GM18498 (cell line): ENCODE data around the gene ARHGAP15.

ENCODE experiments used
- ATAC-seq: cut with Tn5 transposase; IDR thresholded peaks from one replicate; pipeline ENCODE4 v1.9.1; 2021; ENCODE audit warnings: mild to moderate bottlenecking, moderate library complexity; ENCODE audit not compliant: unreplicated experiment

Gene ARHGAP15

DNA sequence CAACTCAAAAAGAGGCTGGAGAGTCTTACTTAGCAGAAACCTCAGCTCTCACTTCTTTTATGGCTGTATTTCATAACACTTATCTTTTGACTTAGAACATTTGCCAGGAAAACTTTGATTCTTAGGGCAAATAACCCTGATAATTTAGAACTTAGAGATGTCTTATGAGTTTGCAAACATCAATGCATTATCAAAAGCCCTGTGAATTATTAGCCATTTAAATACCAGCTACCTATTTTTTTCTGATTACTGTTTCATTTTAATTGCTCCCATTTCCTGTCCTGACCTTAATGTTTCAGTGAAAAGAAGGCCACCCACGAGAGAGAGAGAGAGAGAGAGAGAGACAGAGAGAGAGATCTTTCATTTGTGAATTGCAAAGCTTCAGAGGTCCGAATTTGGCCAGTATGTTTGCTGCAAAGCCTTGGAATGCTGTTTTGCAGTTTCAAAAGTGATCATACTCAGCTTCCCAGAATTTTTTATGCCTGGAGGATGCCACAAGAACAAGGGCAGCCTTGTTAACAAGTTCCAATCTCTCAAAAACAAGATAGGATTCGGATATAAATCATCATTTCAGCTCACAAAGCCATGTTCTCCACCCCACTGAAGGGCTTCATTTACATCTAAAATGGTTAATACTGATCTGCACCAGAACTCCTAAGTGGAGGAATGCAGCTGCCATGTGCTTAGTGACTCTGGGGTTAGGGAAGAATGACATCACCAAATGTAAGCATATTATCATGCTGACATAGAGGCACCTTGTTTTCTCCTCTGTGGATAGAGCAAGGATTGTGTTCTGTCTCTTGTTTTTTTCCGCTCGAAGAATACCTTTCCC lies 478.2 kb downstream of the ARHGAP15 start:
- no peak for ATAC-seq

GRCh38 chr2:143608063-143608423 lies 478.8 kb downstream of the ARHGAP15 start:
- ATAC-seq: no peak

GRCh38 chr2:143608758-143609157 lies 479.5 kb downstream of the ARHGAP15 start:
- no peak for ATAC-seq

- ATAC-seq: no peak
Measured at GRCh38 chr2:143611336-143611735, 482.1 kb downstream of the ARHGAP15 start.

DNA sequence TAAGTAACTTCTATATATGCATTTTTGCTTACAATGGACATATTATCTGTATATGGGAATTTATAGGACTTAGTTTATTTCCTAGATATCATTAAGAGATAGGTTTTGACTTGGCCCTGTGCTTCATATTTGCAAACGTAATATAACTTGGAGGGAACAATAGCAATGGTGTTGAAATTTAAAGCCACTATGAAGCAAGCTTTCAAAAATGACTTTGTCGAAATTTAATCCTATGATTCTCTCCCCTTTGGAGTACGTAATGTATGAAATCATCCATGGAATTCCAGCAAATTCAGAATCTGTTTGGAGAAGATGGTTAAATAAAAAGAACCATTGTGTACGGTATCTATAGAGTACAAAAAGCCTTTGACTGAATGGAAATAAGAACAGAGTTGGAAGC lies 486.3 kb downstream of the ARHGAP15 start:
- ATAC-seq: no peak

GRCh38 chr2:143616452-143616851 lies 487.2 kb downstream of the ARHGAP15 start:
- no peak for ATAC-seq

DNA sequence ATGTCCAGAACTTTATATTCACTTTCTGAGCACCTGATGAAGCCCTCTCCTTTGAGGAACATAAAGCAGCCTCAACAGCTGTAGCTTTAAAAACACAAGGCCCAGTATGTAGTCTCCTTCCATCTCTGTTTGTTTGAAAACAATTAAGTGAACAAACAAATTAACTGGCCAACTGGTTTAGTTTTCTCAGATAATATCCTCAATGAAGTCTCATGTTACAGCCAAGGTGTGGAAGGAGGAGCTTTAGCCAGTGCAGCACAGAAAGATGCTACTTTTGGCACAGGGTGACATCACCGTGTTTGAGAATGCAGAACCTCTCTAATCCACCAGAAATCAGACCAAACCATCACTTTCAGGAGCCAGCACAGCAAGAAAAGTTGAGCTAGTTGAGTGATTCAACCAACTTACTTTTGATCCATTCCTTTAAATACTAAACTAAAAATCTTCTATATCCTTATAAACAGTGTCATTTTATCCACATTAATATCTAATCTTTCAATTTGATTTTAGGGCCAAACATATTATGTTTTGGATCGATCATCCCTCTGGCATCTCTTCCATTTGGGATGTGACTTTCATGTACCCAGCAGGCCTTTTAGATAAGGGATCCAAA lies 488.7 kb downstream of the ARHGAP15 start:
- no peak for ATAC-seq

DNA sequence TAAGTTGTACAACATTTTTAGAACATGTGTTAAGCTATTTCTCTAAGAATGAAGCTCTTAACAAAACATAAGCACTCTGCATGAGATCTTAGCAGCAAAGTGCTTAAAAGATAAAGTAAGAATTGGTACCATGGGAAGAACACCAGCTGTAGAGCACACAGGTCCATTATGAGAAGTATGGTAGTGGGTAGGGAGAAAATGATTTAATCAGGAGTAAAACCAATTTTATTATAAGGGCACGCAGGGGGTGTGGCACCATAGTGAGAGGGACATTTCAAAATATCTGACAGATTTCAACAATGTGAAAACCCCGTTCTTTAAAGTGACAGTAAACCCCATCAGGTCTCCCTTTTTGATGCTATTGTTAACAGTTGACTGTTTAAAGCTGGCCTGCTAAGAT lies 492.9 kb downstream of the ARHGAP15 start:
- no peak for ATAC-seq

DNA sequence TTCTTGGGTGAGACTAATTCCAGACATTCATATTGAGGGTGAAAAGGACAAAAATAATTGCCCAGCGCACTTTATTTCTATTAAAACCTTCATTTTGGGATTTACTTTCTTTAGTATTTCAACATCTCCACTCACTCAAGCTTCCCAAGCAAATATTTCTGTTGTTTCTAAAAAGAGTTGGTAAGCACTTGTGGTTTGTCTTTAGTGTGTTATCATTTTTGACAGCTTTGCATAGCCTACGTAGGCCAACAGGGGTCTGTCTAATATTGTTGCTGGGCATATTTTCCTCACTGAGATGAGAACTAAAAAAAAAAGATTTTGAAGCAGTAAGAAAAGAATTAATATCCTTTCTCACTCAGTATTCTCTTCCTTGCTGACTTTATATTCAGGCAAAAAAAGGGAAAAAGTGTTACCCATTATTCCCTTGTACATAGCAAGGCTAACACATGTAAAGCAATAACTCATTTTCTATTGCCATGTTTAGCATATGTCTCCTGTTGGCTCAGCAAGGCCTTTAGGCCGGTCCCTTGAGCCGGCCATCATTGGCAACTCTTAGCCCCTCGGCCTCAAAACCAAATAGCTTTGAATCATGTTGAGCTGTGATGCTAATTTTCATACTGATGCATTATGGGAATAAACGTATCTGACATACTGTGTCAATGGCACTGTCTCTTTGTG lies 494.2 kb downstream of the ARHGAP15 start:
- no peak for ATAC-seq

- ATAC-seq: no peak
Measured at GRCh38 chr2:143623909-143624260, 494.7 kb downstream of the ARHGAP15 start.

- ATAC-seq: no peak
Measured at GRCh38 chr2:143629340-143629739, 500.1 kb downstream of the ARHGAP15 start.

DNA sequence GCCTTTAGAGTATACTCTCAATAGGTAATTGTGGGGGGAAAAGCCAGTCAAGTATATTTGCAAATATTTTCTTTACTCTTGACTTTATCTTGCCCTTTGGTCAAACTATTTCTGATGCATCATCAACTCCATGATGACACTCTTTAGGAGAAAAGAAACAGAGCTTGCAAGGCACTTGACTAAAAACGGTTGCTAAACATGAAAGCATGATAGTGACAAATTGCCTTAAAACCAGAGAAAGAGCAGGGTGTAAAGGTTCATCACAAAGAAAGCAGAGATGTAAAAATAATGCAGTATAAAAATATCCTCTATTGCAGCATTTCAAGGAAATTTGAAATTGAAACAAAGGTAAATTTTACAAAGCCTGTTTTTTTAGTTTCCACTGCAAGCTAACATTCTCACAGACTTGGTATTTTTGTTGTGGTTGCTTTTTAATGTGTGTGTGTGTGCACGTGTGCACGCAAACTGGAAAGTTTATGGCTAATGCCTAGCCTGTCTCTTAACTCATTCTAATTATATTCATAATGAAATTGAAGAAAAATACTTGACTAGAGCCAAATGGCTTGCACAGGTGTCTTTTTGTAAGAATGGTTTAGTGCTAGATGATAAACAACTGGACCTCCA lies 503.6 kb downstream of the ARHGAP15 start:
- no peak for ATAC-seq

DNA sequence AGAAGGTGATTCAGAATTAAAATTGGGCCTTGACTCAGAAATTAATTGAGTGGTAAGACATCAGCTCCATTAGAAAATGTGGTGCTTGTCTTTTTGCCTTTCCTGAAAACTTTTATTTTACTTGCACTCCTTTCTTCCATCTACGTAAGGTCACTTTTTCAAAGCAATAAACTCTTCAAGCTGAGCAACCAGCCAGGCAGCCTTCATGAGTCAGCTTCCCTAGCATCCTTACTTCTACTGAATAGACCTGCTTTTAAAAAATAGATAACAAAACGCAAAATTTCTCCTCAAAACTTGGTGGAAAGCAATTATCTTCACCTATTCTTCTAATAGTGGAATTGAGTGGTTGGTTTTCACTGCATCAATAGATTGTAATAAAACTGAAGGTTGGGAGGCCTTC lies 504.2 kb downstream of the ARHGAP15 start:
- ATAC-seq: no peak

- no peak for ATAC-seq
Measured at GRCh38 chr2:143635302-143635701, 506.1 kb downstream of the ARHGAP15 start.

DNA sequence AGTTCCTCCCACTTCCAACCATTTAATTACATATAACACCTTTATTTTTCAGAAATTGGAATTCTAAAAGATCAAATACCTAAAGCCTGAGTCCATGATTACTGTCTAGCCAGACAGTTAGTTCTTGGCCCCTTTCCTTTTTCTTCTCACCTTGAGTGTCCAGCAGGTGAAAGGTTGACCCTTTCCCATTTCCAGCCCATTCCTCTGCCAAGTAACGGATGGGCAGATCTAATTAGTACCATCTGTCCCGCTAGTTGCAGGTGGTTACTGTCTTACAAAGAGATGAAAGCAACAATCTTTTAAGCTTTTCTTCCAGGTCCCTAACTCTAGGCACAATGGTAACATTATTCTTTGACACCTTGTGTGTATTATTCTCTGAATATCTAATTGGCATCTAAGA lies 506.7 kb downstream of the ARHGAP15 start:
- no peak for ATAC-seq

DNA sequence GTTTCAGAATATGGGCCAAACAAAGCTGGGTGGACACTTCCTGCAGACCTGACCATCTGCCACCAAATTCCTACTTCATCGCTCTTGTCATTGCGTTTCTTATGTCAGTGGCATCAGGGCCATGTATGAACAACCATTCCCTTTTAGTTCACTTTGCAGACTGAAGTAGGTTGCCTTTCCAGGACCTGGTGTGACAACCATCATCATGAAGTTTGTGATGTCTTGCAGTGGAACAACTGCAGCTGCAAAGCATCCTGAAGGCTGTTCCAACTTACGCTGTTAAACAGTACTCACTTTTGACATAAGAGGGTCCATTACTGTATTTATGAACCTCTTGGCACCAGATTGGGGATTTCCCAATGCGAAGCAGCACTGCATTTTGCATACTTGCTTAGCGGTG lies 511.6 kb downstream of the ARHGAP15 start:
- ATAC-seq: no peak

DNA sequence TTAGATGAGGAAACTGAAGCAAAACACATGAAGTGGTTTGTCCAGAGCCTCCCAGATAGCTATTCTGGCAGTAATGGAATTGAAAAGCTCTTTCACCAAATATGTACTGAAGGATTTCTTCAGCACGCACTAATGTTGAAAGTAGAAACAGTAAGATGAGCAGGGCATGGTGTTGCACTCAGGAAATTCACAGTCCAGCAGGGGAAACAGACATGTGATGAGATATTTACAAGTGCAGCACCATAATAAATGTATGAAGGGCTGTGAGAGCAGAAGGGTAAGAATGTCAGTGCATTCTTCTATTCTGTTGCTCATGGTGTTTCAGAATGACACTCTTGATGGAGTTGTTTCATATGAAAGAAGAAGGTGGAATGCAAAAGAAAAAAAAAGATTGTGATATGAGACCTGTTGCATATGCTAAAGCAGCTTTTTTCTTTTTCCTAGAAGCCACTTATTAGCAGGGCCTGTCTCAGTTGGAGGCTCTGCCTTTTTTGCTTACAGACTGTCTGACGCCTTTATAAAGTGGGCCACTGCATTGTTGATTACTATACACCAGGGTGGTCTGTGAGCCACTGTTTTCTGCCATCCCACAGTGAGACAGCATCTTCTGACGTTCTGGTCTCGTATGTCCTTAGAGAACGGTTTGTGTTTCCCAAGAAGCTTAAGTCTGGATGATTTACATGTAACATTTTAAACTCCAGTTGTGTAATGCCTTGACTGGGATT lies 516.9 kb downstream of the ARHGAP15 start:
- ATAC-seq: no peak

GRCh38 chr2:143649226-143649740 lies 520.1 kb downstream of the ARHGAP15 start:
- ATAC-seq: no peak

- ATAC-seq: no peak
Measured at GRCh38 chr2:143652692-143653091, 523.5 kb downstream of the ARHGAP15 start.

GRCh38 chr2:143668234-143668633 lies 539.0 kb downstream of the ARHGAP15 start:
- ATAC-seq: no peak

DNA sequence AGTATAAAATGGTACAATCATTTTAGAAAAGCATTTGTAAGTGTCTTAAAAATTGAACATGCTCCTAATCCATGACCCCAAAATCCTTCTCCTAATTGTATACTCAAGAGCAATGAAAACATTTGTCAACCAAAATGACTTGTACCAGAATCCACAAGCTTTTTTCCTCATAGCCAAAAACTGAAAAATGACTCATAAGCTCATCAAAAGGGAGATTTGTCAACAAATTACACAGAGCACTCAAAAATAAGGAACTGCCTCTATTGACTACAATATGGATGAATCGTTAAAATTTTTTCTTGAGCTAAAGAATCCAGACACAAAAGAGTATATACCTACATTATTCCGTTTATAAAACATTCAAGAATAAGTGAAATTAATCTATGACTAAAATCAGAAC lies 544.8 kb downstream of the ARHGAP15 start:
- no peak for ATAC-seq
